ENCODE results near the gene SEPTIN1.
"Not testable (repeated sequence)": the region's sequence is repeated elsewhere in the genome, so short reads cannot be mapped to it uniquely, and the experiment has no call there.

The SEPTIN1 gene

DNA sequence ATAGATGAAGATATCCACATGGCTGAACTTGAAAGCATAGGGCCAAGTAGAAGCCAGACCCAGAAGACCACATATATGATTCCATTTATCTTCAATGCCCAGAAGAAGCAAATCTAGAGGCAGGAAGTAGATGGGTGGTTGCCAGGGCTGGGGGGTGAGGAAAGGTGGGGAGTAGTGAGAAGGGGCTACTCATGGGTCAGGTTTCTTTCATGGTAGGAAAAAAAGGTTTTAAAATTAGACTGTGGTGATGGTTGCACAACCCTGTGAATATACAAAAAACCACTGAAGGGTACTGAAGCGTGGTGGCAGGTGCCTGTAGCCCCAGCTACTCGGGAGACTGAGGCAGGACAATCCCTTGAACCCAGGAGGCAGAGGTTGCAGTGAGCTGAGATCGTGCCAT is 32.7 kb downstream of the SEPTIN1 start:
- H3K27ac ChIP-seq: peak overlapping the region; percentile 73
- H3K9ac ChIP-seq: no peak overlapping the region
- H3K4me1 ChIP-seq (ENCODE audit: low read depth, poor library complexity, severe bottlenecking): peaks cover 47% of the 10 kb centered on the region
- peak overlapping the region; percentile 90; the same call in 1 of the 2 replicates for H3K4me2 ChIP-seq
- H3K4me3 ChIP-seq (IDR thresholded peaks at IDR 0.05; ENCODE audit: insufficient read depth, low read depth, low read length): no peak overlapping the region
- H3K36me3 ChIP-seq (ENCODE audit: insufficient read depth): no peaks in the 10 kb centered on the region
- H4K20me1 ChIP-seq (ENCODE audit: insufficient read depth): no peaks in the 10 kb centered on the region
- no peaks in the 10 kb centered on the region for H3K27me3 ChIP-seq (ENCODE audit: insufficient read depth, low read depth)
- TF ChIP-seq, protein P1, sequence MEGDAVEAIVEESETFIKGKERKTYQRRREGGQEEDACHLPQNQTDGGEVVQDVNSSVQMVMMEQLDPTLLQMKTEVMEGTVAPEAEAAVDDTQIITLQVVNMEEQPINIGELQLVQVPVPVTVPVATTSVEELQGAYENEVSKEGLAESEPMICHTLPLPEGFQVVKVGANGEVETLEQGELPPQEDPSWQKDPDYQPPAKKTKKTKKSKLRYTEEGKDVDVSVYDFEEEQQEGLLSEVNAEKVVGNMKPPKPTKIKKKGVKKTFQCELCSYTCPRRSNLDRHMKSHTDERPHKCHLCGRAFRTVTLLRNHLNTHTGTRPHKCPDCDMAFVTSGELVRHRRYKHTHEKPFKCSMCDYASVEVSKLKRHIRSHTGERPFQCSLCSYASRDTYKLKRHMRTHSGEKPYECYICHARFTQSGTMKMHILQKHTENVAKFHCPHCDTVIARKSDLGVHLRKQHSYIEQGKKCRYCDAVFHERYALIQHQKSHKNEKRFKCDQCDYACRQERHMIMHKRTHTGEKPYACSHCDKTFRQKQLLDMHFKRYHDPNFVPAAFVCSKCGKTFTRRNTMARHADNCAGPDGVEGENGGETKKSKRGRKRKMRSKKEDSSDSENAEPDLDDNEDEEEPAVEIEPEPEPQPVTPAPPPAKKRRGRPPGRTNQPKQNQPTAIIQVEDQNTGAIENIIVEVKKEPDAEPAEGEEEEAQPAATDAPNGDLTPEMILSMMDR (conservative IDR thresholded peaks at IDR 0.05; ENCODE audit: low read depth, low read length): no peak
- H2AFZ ChIP-seq (ENCODE audit: low read depth): no peak overlapping the region
- peaks cover 14% of the 10 kb centered on the region for H3K79me2 ChIP-seq (ENCODE audit: insufficient read depth, low read depth)

DNA sequence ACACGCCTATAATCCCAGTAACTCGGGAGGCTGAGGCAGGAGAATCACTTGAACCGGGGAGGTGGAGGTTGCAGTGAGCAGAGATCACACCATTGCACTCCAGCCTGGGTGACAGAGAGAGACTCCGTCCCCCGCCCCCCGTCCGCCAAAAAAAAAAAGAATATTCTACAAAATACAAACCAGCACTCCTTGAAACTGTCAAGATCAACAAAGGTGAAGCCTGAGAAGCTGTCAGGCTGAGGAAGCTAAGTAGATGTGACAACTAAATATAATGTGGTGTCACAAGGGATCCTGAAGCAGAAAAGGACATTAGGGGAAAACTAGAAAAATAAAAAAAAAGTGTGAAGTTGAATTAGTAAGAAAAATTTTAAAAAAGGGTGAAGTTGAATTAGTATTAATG is 33.4 kb downstream of the SEPTIN1 start:
- no peak overlapping the region for H3K9ac ChIP-seq
- peak overlapping the region; percentile 73 for H3K27ac ChIP-seq
- peaks cover 7% of the 10 kb centered on the region; the same call in 1 of the 2 replicates for H3K79me2 ChIP-seq (ENCODE audit: insufficient read depth, low read depth)
- H3K4me3 ChIP-seq (IDR thresholded peaks at IDR 0.05; ENCODE audit: insufficient read depth, low read depth, low read length): no peak overlapping the region
- H3K27me3 ChIP-seq (ENCODE audit: insufficient read depth, low read depth): no peaks in the 10 kb centered on the region
- H3K4me1 ChIP-seq (ENCODE audit: low read depth, poor library complexity, severe bottlenecking): peaks cover 51% of the 10 kb centered on the region
- H3K36me3 ChIP-seq (ENCODE audit: insufficient read depth): no peaks in the 10 kb centered on the region
- TF ChIP-seq, protein P1 (conservative IDR thresholded peaks at IDR 0.05; ENCODE audit: low read depth, low read length): no peak
- H2AFZ ChIP-seq (ENCODE audit: low read depth): no peak overlapping the region
- H4K20me1 ChIP-seq (ENCODE audit: insufficient read depth): no peaks in the 10 kb centered on the region
- H3K4me2 ChIP-seq: 0 out of 2 replicates have a peak overlapping the region, but pooled peaks have one; percentile 90

DNA sequence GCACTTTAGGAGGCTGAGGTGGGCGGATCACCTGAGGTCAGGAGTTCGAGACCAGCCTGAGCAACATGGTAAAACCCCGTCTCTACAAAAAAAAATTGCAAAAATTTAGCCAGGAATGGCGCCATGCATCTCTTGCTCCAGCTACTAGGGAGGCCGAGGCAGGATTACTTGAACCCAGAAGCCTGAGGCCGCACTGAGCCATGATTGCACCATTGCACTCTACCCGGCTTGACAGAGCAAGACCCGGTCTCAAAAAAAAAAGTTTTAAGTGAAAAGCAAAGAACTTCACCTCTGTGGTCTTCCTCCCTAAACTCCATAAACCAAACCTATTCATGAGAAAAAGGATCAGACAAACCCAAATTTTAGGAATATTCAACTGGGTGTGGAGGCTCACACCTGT is 34.2 kb downstream of the SEPTIN1 start:
- no peak overlapping the region for H3K27ac ChIP-seq
- H3K27me3 ChIP-seq (ENCODE audit: insufficient read depth, low read depth): no peaks in the 10 kb centered on the region
- peaks cover 53% of the 10 kb centered on the region for H3K4me1 ChIP-seq (ENCODE audit: low read depth, poor library complexity, severe bottlenecking)

DNA sequence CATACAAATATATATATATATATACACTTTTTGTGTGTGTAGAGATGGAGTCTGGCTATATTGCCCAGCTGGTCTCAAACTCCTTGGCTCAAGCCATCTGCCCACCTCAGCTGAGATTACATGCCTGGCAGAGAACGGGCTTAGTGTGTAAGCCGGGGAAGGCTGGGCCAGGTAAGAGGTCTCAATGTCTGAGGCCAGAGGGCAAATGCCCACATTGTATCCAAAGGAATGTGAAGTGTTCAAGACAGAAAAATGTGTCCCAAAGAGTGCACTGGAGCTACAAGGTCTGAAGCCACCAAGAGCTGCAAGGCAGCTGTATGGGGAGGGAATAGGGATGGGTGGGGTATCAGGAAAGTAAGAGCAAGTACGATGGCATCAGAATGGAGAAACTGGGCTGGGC is 36.1 kb downstream of the SEPTIN1 start:
- no peaks in the 10 kb centered on the region for H4K20me1 ChIP-seq (ENCODE audit: insufficient read depth)
- no peak overlapping the region for H3K4me3 ChIP-seq (IDR thresholded peaks at IDR 0.05; ENCODE audit: insufficient read depth, low read depth, low read length)
- H3K36me3 ChIP-seq (ENCODE audit: insufficient read depth): no peaks in the 10 kb centered on the region
- no peak overlapping the region for H3K4me2 ChIP-seq
- no peaks in the 10 kb centered on the region for H3K79me2 ChIP-seq (ENCODE audit: insufficient read depth, low read depth)
- H2AFZ ChIP-seq (ENCODE audit: low read depth): no peak overlapping the region
- no peak overlapping the region for H3K9ac ChIP-seq
- no peak overlapping the region for H3K27ac ChIP-seq
- TF ChIP-seq, protein P1 (conservative IDR thresholded peaks at IDR 0.05; ENCODE audit: low read depth, low read length): no peak
- peaks cover 61% of the 10 kb centered on the region for H3K4me1 ChIP-seq (ENCODE audit: low read depth, poor library complexity, severe bottlenecking)
- no peaks in the 10 kb centered on the region for H3K27me3 ChIP-seq (ENCODE audit: insufficient read depth, low read depth)

More for the DNA sequence above, 34.2 kb downstream of the SEPTIN1 start:
- TF ChIP-seq, protein P1 (conservative IDR thresholded peaks at IDR 0.05; ENCODE audit: low read depth, low read length): no peak
- Histone ChIP-seq H3K4me2 (no peak overlapping the region), H3K79me2 (ENCODE audit: insufficient read depth, low read depth) (no peaks in the 10 kb centered on the region), H3K9ac (no peak overlapping the region), H4K20me1 (ENCODE audit: insufficient read depth) (no peaks in the 10 kb centered on the region), H3K36me3 (ENCODE audit: insufficient read depth) (no peaks in the 10 kb centered on the region), H2AFZ (ENCODE audit: low read depth) (no peak overlapping the region), H3K4me3 (IDR thresholded peaks at IDR 0.05; ENCODE audit: insufficient read depth, low read depth, low read length) (no peak overlapping the region)

DNA sequence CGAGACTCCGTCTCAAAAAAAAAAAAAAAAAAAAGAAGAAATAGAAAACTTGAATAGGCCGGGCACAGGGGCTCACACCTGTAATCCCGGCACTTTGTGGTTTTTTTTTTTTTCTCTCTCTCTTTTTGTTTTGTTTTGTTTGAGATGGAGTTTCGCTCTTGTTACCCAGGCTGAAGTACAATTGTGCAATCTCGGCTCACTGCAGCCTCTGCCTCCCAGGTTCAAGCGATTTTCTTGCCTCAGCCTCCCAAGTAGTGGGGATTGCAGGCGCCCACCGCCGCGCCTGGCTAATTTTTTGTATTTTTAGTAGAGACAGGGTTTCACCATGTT is 38.9 kb downstream of the SEPTIN1 start:
- H3K4me3 ChIP-seq (IDR thresholded peaks at IDR 0.05; ENCODE audit: insufficient read depth, low read depth, low read length); H4K20me1 ChIP-seq (ENCODE audit: insufficient read depth); H3K79me2 ChIP-seq (ENCODE audit: insufficient read depth, low read depth); H3K27me3 ChIP-seq (ENCODE audit: insufficient read depth, low read depth); H3K36me3 ChIP-seq (ENCODE audit: insufficient read depth): not testable (repeated sequence)
- Histone ChIP-seq H3K9ac (peak overlapping the region; percentile 35; the same call in 1 of the 2 replicates), H3K4me2 (peak overlapping the region; percentile 92), H3K4me1 (ENCODE audit: low read depth, poor library complexity, severe bottlenecking) (peaks cover 34% of the 10 kb centered on the region), H3K27ac (peak overlapping the region; percentile 77), H2AFZ (ENCODE audit: low read depth) (peak overlapping the region; percentile 56)
